A549 (cell line): ENCODE results near the gene AP2A2. TPM values are rescaled to one million over a fixed set of nuclear protein-coding genes. Genes with fewer than 3 reads are reported as not detected.
A peak's percentile ranks its signal among the peaks of the same experiment; 100 is the strongest.

ENCODE experiments used
- ATAC-seq, 2 experiments: fragments of 200-7000 bp in 1 of 2; fragments of >200 bp in 1 of 2; cut with Nextera tagmentation in 1 of 2; cut with Tn5 transposase in 1 of 2; 3 replicates each; pipeline versions ENCODE4 v1.8.0 to v1.9.1; 2018 to 2020; ENCODE audit warnings: mild to moderate bottlenecking in 1 of 2, moderate library complexity in 1 of 2
- CTCF ChIA-PET: fragments of 300-600 bp; sonication (Branson Sonifier 250); formaldehyde crosslinking; extraction: SDS; loops from one replicate; lab custom pipeline; 2021; ENCODE audit warnings: antibody characterized with exemption, inconsistent platforms; lab: Yijun Ruan, JAX
- POLR2A ChIA-PET: fragments of 350-600 bp; formaldehyde crosslinking; extraction: SDS; loops from one replicate; lab custom pipeline; 2021; ENCODE audit warnings: antibody characterized with exemption, inconsistent platforms; lab: Yijun Ruan, JAX
- DNase-seq, 2 experiments: peaks; one replicate each; pipeline versions ENCODE4 v3.0.0 to v3.0.0-alpha.2; 2011 to 2016; ENCODE audit warnings: low read depth in 1 of 2, low spot score in 1 of 2
- FAIRE-seq: peaks from 2 replicates; lab custom pipeline; 2011; peaks lifted over from hg19 to GRCh38; lab: Jason Lieb, UNC
- H3K27ac ChIP-seq, 2 experiments: fragments of >200 bp; sonication (Bioruptor Twin); formaldehyde crosslinking; 3 replicates each; pipeline ENCODE4 v1.5.1; 2016 to 2017
- H3K4me1 ChIP-seq: fragments of >200 bp; sonication (Bioruptor Twin); formaldehyde crosslinking; 3 replicates; pipeline ENCODE4 v1.6.1; 2016
- H3K4me2 ChIP-seq: fragments of >200 bp; sonication (Bioruptor Twin); formaldehyde crosslinking; 3 replicates; pipeline ENCODE4 v1.6.1; 2016
- H3K4me3 ChIP-seq: fragments of >200 bp; sonication (Bioruptor Twin); formaldehyde crosslinking; 3 replicates; pipeline ENCODE4 v1.5.1; 2016
- H3K9me3 ChIP-seq: fragments of >200 bp; sonication (Bioruptor Twin); formaldehyde crosslinking; 3 replicates; pipeline ENCODE4 v1.6.1; 2016
- CBX8 ChIP-seq: fragments of 200-600 bp; sonication (generic); IDR thresholded peaks from 2 replicates; pipeline ENCODE4 v1.6.1; 2016
- CEBPB ChIP-seq, 2 experiments: fragments of >200 bp in 1 of 2; sonication (Bioruptor Twin) in 1 of 2; formaldehyde crosslinking in 1 of 2; IDR thresholded peaks; 2 replicates each; pipeline ENCODE4 v1.6.1; 2012 to 2016
- CHD2 ChIP-seq: fragments of 150-350 bp; IDR thresholded peaks from 2 replicates; pipeline ENCODE4 v1.6.1; 2014; ENCODE audit warnings: low read length; ENCODE audit not compliant: partially characterized antibody
- EHF ChIP-seq: fragments of 250-450 bp; sonication (Bioruptor Pico); IDR thresholded peaks from 2 replicates; pipeline ENCODE4 v1.5.0; 2020; ENCODE audit warnings: mild to moderate bottlenecking
- FOSL2 ChIP-seq, 2 experiments: fragments of 450-650 bp in 1 of 2; fragments of >200 bp in 1 of 2; sonication (Bioruptor Twin) in 1 of 2; formaldehyde crosslinking; IDR thresholded peaks; 2 replicates each; pipeline versions ENCODE4 v1.5.0 to v1.6.1; 2016 to 2020; ENCODE audit warnings: mild to moderate bottlenecking in 1 of 2, moderate library complexity in 1 of 2
- GATA3 ChIP-seq: IDR thresholded peaks from 2 replicates; pipeline ENCODE4 v1.6.1; 2012; ENCODE audit warnings: borderline replicate concordance
- HDAC2 ChIP-seq: fragments of 200-600 bp; sonication (generic); IDR thresholded peaks from 2 replicates; pipeline ENCODE4 v1.6.1; 2016
- HEYL ChIP-seq: fragments of 250-450 bp; sonication (Bioruptor Pico); IDR thresholded peaks from 2 replicates; pipeline ENCODE4 v1.8.0; 2021; ENCODE audit warnings: mild to moderate bottlenecking, moderate library complexity
- JUN ChIP-seq, 2 experiments: fragments of >200 bp; sonication (Bioruptor Twin); formaldehyde crosslinking; IDR thresholded peaks; 2 replicates in 1 of 2; 3 replicates in 1 of 2; pipeline ENCODE4 v1.6.1; 2016 to 2017
- KDM1A ChIP-seq: fragments of 200-600 bp; sonication (generic); IDR thresholded peaks from 2 replicates; pipeline ENCODE4 v1.6.1; 2016; ENCODE audit warnings: low read depth, mild to moderate bottlenecking
- MAFK ChIP-seq: fragments of 450-650 bp; IDR thresholded peaks from 2 replicates; pipeline ENCODE4 v1.6.1; 2014; ENCODE audit not compliant: partially characterized antibody
- SMC3 ChIP-seq: fragments of >200 bp; sonication (Bioruptor Twin); formaldehyde crosslinking; IDR thresholded peaks from 3 replicates; pipeline ENCODE4 v1.6.1; 2018; ENCODE audit warnings: inconsistent platforms
- TP53 ChIP-seq: fragments of 250-450 bp; sonication (Bioruptor Pico); IDR thresholded peaks from 2 replicates; pipeline ENCODE4 v1.5.0; 2021; ENCODE audit warnings: mild to moderate bottlenecking, moderate library complexity
- ZC3H11A ChIP-seq: fragments of 450-650 bp; IDR thresholded peaks from 2 replicates; pipeline ENCODE4 v1.6.1; 2014; ENCODE audit warnings: antibody characterized with exemption, mild to moderate bottlenecking
- ZNF302 ChIP-seq: fragments of 250-450 bp; sonication (Bioruptor Pico); IDR thresholded peaks from 2 replicates; pipeline ENCODE4 v1.9.0; 2021; ENCODE audit warnings: inconsistent platforms, mild to moderate bottlenecking, moderate library complexity
- ZSCAN20 ChIP-seq: fragments of 250-450 bp; sonication (Bioruptor Pico); IDR thresholded peaks from 2 replicates; pipeline ENCODE4 v1.8.0; 2022; ENCODE audit warnings: mild to moderate bottlenecking, moderate library complexity
- WGBS: methylation state at CpG from one replicate; pipeline ENCODE4 v1.1.6; 2017; ENCODE audit errors: missing lambda C conversion rate; 5-methylcytosine and 5-hydroxymethylcytosine counted together
- polyA plus RNA-seq, 4 experiments: library from polyadenylated mRNA; depleted of rRNA in 3 of 4; stranded (reverse); fragments of >200 nt; fragmentation: RNase III in 1 of 4; extraction: RNeasy Plus Mini Kit Qiagen cat#74134 plus additional on column Dnase treatment in 1 of 4; gene quantifications; 2 replicates in 3 of 4; 3 replicates in 1 of 4; pipeline ENCODE4 v1.2.3, GENCODE V29; 2011 to 2017
- TF ChIP-seq, protein P1 (sequence below): fragments of >200 bp; sonication (Bioruptor Twin); formaldehyde crosslinking; IDR thresholded peaks from 2 replicates; pipeline ENCODE4 v1.6.1; 2016

The AP2A2 gene
- polyA plus RNA-seq, 2 of the 4 experiments (the other 2 are of a cell fraction), result 39.4 to 60.4 TPM

DNA sequence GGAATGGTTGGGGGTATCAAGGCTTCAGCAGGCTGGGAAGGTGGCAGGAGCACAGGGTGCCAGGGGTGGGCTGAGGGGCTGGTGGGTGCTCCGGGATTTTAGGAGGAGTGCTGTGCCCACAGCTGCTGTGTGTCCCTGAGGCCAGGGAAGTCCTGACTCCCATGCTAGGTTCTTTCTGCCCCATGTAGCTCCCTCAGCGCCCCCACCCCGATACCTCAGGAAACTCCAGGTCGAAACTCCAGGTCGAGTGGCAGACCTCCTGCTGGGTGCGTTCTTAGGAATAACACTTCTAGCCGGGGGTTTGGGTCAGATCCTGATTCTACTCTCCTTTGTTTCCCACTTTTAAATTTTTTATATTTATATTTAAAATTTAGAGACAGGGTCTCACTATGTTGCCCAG lies 8.3 kb downstream of the AP2A2 start:
- peaks cover 21% of the 10 kb centered on the region; the same call in 1 of the 3 replicates for H3K4me1 ChIP-seq
- FAIRE-seq (no peak), ATAC-seq (no peak), DNase-seq (no peak)
- ChIA-PET CTCF (interaction anchor here (1.0 to 1.1 kb wide), 2 partner anchors 9 to 21 kb away, joined by 5 to 6 read pairs; no protein-coding TSS in a partner anchor), POLR2A (no interaction called here)
- H3K9me3 ChIP-seq, result no peaks in the 10 kb centered on the region
- no peak overlapping the region for H3K27ac ChIP-seq
- no peak for TF ChIP-seq MAFK
- no peak for TF ChIP-seq HDAC2
- no peak for TF ChIP-seq CBX8
- WGBS, result 93% methylated on average over 7 of the region's 7 CpGs
- H3K4me3 ChIP-seq, result no peak overlapping the region
- H3K4me2 ChIP-seq, result no peak overlapping the region

DNA sequence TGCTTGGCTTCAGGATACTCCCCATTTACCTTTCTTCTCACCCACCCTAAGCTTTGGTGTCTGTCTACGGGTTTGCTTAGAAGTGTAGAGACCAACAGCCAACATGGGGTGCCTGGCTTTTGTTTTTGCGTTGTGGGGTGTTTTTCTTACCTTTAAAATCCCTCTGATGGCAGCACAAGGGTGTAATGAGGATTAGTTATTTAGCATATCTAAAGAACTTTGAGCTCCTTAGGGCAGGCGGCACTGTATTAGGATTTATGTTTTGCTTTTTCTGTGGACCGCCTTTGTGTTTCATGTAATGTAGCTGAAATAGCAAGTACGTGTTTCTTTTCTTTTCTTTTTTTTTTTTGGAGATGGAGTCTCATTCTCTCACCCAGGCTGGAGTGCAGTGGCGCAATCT lies 8.9 kb downstream of the AP2A2 start:
- Histone ChIP-seq H3K4me1 (peaks cover 24% of the 10 kb centered on the region; the same call in 1 of the 3 replicates), H3K9me3 (no peaks in the 10 kb centered on the region), H3K4me3 (no peak overlapping the region), H3K27ac (no peak overlapping the region), H3K4me2 (no peak overlapping the region)
- DNase-seq (no peak), ATAC-seq (no peak), FAIRE-seq (no peak)
- POLR2A ChIA-PET, result no interaction called here
- CTCF ChIA-PET, result interaction anchor here (0.6 to 1.3 kb wide), 6 partner anchors 9 to 178 kb away, joined by 3 to 6 read pairs (median 4); partner anchors contain the start of gene AP2A2
- 91% methylated on average over 6 of the region's 6 CpGs for WGBS
- no peak for TF ChIP-seq ZSCAN20 (CRISPR knock-in tag)
- TF ChIP-seq, all 56 proteins: peak for 0

DNA sequence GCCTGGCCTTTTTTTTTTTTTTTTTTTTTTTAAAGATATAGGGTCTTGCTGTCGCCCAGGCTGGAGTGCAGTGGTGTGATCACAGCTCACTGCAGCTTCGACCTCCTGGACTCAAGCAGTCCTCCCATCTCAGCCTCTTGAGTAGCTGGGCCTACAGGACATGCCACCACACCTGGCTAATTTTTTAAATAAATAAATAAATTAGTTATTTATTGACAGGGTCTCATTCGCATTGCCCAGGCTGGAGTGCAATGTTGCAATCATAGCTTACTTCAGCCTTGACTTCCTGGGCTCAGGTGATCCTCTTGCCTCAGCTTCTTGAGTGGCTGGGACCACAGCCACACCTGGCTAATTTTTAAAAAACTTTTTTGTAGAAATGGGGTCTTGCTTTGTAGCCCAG lies 10.5 kb downstream of the AP2A2 start:
- Histone ChIP-seq H3K4me2 (no peak overlapping the region), H3K4me3 (no peak overlapping the region), H3K27ac (no peak overlapping the region), H3K9me3 (no peaks in the 10 kb centered on the region), H3K4me1 (peaks cover 40% of the 10 kb centered on the region; the same call in 1 of the 3 replicates)
- no peak for FAIRE-seq
- 79% methylated on average over 3 of the region's 3 CpGs for WGBS
- ChIA-PET CTCF (interaction anchor here (0.8 to 1.5 kb wide), 2 partner anchors 14 to 114 kb away, joined by 3 to 4 read pairs; no protein-coding TSS in a partner anchor), POLR2A (no interaction called here)
- no peak for TF ChIP-seq ZC3H11A
- no peak for TF ChIP-seq CHD2
- no peak for TF ChIP-seq SMC3
- TF ChIP-seq, protein P1, sequence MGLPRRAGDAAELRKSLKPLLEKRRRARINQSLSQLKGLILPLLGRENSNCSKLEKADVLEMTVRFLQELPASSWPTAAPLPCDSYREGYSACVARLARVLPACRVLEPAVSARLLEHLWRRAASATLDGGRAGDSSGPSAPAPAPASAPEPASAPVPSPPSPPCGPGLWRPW, result no peak
- no peak for TF ChIP-seq JUN (IDR thresholded peaks at IDR 0.05)
- TF ChIP-seq KDM1A, result no peak
- TF ChIP-seq TP53 (CRISPR knock-in tag), result no peak
- TF ChIP-seq HEYL, result no peak
- no peak for TF ChIP-seq ZNF302 (CRISPR knock-in tag)
- TF ChIP-seq HDAC2, result no peak
- no peak for TF ChIP-seq EHF (CRISPR knock-in tag)
- no peak for TF ChIP-seq CEBPB (IDR thresholded peaks at IDR 0.05)
- TF ChIP-seq GATA3, result no peak
- no peak for DNase-seq
- no peak for ATAC-seq

DNA sequence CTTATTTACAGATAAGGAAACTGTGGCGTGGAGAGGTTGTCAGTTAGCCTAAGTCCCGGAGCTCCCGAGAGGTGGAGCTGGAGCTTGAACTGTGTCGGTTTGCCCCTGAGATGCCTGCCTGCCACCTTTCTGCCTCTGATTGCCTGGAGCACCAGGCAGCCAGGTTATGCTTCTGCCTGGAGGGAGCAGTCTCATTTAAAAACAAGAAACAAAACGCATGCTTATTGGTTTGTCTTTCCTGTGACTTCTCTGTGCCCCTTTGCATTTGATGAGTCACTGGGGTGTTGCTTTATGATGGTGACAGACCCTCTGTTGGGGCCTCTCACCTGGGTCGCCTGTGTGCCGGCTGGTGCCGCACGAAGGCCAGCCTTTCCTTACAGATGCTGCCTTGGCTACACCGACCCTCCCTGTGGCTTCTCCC lies 12.2 kb downstream of the AP2A2 start:
- FAIRE-seq (no peak), ATAC-seq (no peak; a peak in 2 of 6 replicates), DNase-seq (no peak)
- Histone ChIP-seq H3K9me3 (no peaks in the 10 kb centered on the region), H3K4me1 (peaks cover 52% of the 10 kb centered on the region), H3K4me3 (no peak overlapping the region), H3K4me2 (no peak overlapping the region), H3K27ac (peak overlapping the region in 1 of 2 experiments; percentile 41; a peak in 1 of 6 replicates)
- TF ChIP-seq FOSL2 (IDR thresholded peaks at IDR 0.05) (no peak), FOSL2 (CRISPR knock-in tag; IDR thresholded peaks at IDR 0.05) (0 out of 2 replicates have a peak, but pooled peaks have one; percentile 10), CHD2 (no peak)
- CTCF ChIA-PET, result interaction anchor here (1.4 to 1.5 kb wide), 2 partner anchors 19 to 113 kb away, joined by 4 to 5 read pairs; no protein-coding TSS in a partner anchor
- WGBS, result 82% methylated on average over 10 of the region's 10 CpGs
- POLR2A ChIA-PET, result no interaction called here
